ENCODE data around the gene USP30.
A peak's percentile ranks its signal among the peaks of the same experiment; 100 is the strongest.
"Not testable (repeated sequence)": the region's sequence is repeated elsewhere in the genome, so short reads cannot be mapped to it uniquely, and the experiment has no call there.

The USP30 gene

GRCh38 chr12:109053382-109054123 is 1.2 kb downstream of the USP30 start:
- no peak for DNase-seq

GRCh38 chr12:109054124-109054513 is 1.7 kb downstream of the USP30 start:
- DNase-seq: not testable (repeated sequence)

- no peak for DNase-seq
Measured at GRCh38 chr12:109054520-109054919, 2.1 kb downstream of the USP30 start.

- no peak for DNase-seq
Measured at GRCh38 chr12:109056891-109057290, 4.5 kb downstream of the USP30 start.

- DNase-seq: no peak
Measured at GRCh38 chr12:109057376-109057775, 5.0 kb downstream of the USP30 start.

- DNase-seq: no peak
Measured at GRCh38 chr12:109058773-109059172, 6.4 kb downstream of the USP30 start.

- no peak for DNase-seq
Measured at GRCh38 chr12:109064143-109064542, 11.8 kb downstream of the USP30 start.

GRCh38 chr12:109065154-109065852 is 12.9 kb downstream of the USP30 start:
- no peak for DNase-seq

- DNase-seq: no peak
Measured at GRCh38 chr12:109065853-109066193, 13.4 kb downstream of the USP30 start.

GRCh38 chr12:109069307-109070271 is 17.2 kb downstream of the USP30 start:
- DNase-seq: no peak

GRCh38 chr12:109074866-109075265 is 22.5 kb downstream of the USP30 start:
- no peak for DNase-seq

- DNase-seq: no peak
Measured at GRCh38 chr12:109082751-109083150, 30.4 kb downstream of the USP30 start.

- DNase-seq: no peak
Measured at GRCh38 chr12:109084425-109084824, 32.0 kb downstream of the USP30 start.

- DNase-seq: no peak
Measured at GRCh38 chr12:109085590-109085989, 33.2 kb downstream of the USP30 start.

GRCh38 chr12:109087250-109087649 is 34.9 kb downstream of the USP30 start:
- no peak for DNase-seq

GRCh38 chr12:109088818-109089217 is 36.4 kb downstream of the USP30 start:
- no peak for DNase-seq

GRCh38 chr12:109089683-109090082 is 37.3 kb downstream of the USP30 start:
- no peak for DNase-seq

GRCh38 chr12:109092497-109093021 is 40.2 kb downstream of the USP30 start:
- DNase-seq: no peak

- peak; percentile 79 for DNase-seq
Measured at GRCh38 chr12:109093022-109093918, 40.9 kb downstream of the USP30 start, which contains the start of gene ALKBH2. Gene ALKBH2, minus strand, starts transcription at chr12:109093472. Its CDS starts 686 bp downstream, at chr12:109092786.

- DNase-seq: no peak
Measured at GRCh38 chr12:109097140-109097434, 44.7 kb downstream of the USP30 start.

- peak; percentile 93 for DNase-seq
Measured at GRCh38 chr12:109097435-109098182, 45.2 kb downstream of the USP30 start, which contains the start of gene UNG. Gene UNG, plus strand, starts transcription at chr12:109097597. Its CDS starts 83 bp downstream, at chr12:109097680.
